Left colon (tissue), 2 donors: ENCODE results near the gene METAP2. TPM values are rescaled to one million over a fixed set of nuclear protein-coding genes. Genes with fewer than 3 reads are reported as not detected.

Experiments used
- ATAC-seq: fragments of 200-7000 bp; cut with Tn5 transposase; one replicate; pipeline ENCODE4 v1.9.1; 2020; ENCODE audit warnings: mild to moderate bottlenecking, moderate library complexity
- DNase-seq, 2 donors: peaks; one replicate each; pipeline ENCODE4 v3.0.0-alpha.2; 2020
- intact Hi-C, 2 donors: fragments of 100-400 bp; cut with DNase I in 1 of 2; cut with micrococcal nuclease in 1 of 2; formaldehyde crosslinking; loops; one replicate each; pipeline versions ENCODE4 v1.11.2 to v1.14.0; 2022; cut with DNase I, micrococcal nuclease
- total RNA-seq, 2 donors: library from RNA; stranded (reverse); fragmentation: NEBNext Ultra II Directional; extraction: Animal tissue kit (Norgen Biotek cat#: 25700); gene quantifications; one replicate each; pipeline ENCODE4 v1.2.1, GENCODE V29; 2021
- donor health status: DM: no; HTN: no; CAD: no.
- donor health status: DM: yes; HTN: yes; CAD: no.

METAP2 gene
- total RNA-seq, 2 donors from 2014 or later, result 36.1 to 45.6 TPM

- DNase-seq (no peak), ATAC-seq (no peak)
- intact Hi-C loops, result no loop called here
Measured at GRCh38 chr12:95499772-95500171, 25.8 kb downstream of the METAP2 start.

DNA sequence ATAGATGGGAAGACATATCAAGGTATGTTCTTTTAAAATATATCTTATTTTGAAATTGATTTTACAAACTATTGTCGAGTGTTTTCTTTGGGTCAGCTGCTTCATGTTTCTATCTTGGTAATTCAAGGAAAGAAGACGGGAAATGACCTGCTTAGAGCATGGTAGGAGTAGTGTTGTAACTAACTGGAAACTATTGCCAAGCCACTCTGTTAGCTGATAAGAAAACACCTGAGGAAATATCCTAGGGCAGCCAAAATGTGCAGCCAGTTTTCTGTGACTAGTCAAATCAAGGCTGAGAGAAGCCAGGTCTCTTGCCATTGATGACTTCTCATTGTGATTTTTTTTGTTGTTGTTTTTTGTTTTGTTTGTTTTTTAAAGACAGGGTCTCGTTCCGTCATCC lies 30.2 kb downstream of the METAP2 start:
- DNase-seq (no peak), ATAC-seq (no peak)
- intact Hi-C loops, result no loop called here

DNA sequence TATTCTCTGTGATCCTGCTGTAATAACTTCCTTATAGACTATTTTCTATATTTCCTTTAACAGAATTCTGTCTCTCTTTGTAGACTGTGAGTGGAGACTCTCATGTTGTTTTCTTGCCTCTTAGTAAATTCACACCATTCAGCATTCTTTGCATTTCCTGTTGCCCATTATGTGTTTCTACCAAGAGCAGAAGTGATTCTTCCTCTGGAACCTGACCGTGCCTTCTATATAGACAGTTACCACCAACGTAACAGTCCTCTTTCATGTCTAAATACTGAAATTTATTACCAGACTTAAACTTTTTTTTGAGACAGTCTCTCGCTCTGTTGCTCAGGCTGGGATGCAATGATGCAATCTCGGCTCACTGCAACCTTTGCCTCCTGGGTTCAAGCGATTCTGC lies 31.1 kb downstream of the METAP2 start:
- intact Hi-C loops, result no loop called here
- no peak for DNase-seq

DNA sequence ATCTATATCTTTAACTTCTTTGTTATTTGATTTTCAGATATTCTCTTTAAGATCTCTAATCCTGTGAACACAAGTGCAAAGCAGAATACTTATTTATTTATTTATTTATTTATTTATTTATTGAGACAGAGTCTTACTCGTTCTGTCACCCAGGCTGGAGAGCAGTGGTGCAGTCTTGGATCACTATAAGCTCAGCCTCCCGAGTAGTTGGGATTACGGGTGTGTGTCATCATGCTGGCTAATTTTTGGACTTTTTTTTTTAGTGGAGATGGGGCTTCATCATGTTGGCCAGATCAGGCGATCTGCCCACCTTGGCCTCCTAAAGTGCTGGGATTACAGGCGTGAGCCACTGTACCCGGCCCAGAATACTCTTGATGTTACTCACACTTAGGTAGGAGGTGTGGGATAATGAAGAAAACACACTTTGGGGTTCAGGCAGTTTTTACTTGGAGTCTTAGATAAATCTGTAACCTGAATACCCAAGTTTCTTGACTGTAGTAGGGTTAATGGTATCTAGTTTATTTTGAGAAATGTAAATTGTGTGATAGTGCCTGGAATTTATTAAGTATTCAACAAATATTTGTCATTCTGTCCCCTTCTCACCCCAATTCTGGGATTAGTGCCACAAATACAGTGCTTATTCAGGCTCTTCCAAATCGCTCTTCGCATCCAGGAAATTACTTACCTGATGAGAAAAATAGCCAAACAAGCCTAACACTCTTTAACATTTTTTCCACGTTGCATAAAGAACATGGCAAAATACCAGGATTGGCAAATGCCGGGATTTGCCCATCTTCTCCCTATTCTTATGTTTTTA lies 33.0 kb downstream of the METAP2 start:
- intact Hi-C loops, result no loop called here
- ATAC-seq (no peak), DNase-seq (no peak)

More for the DNA sequence above, 31.1 kb downstream of the METAP2 start:
- no peak for ATAC-seq

DNA sequence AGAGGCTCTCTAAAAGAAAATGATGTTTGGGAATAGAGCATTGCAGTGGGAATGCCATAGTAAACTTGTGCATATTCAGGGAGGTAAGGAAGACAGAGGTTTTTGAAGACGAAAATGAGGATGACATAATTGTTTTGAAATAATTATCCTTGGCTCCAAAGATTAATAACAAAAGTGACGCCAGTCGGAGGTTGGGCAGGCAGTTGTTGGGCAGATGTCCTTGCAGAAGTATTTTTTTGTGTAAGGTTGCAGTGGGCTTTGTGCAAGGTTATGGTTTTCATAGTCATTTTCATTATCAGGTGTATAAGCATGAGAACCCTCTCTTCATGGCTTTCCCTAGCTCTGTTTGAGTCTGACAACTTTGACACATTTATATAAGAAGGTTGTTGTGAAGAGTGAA lies 35.3 kb downstream of the METAP2 start:
- ATAC-seq, result no peak

DNA sequence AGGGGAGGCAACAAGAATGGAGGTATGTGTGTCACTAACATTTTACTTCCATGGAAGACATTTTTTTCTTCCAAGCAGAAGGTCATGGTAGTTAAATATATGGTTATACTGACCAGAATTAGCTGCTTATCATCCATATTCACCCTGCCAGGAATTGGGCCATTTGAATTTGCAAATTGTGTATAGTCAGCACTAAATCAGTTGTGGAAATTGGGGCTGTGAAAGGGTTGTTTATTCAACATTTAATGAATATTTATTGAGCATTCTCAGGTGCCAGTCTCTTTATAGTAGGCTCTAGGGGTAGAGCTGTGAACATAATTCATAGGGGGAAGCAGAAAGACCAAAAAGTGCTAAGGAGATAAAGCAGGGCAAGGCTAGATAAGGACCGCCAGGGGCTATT lies 38.0 kb downstream of the METAP2 start:
- intact Hi-C loops, result no loop called here
- DNase-seq (no peak), ATAC-seq (no peak)

More for the DNA sequence above, 35.3 kb downstream of the METAP2 start:
- DNase-seq, result no peak
- intact Hi-C loops, result no loop called here

DNA sequence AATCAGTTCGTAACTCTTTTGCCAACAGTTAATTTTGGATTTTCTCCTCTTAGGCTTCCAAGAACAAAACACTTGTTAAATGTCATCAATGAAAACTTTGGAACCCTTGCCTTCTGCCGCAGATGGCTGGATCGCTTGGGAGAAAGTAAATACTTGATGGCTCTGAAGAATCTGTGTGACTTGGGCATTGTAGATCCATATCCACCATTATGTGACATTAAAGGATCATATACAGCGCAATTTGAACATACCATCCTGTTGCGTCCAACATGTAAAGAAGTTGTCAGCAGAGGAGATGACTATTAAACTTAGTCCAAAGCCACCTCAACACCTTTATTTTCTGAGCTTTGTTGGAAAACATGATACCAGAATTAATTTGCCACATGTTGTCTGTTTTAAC lies 39.6 kb downstream of the METAP2 start:
- ATAC-seq, result no peak
- intact Hi-C loops, result no loop called here
- DNase-seq, result no peak

GRCh38 chr12:95515197-95515596 lies 41.2 kb downstream of the METAP2 start:
- intact Hi-C loops, result no loop called here
- ATAC-seq, result no peak
- DNase-seq, result no peak

GRCh38 chr12:95516757-95517156 lies 42.8 kb downstream of the METAP2 start:
- intact Hi-C loops, result no loop called here
- no peak for DNase-seq
- ATAC-seq, result no peak

DNA sequence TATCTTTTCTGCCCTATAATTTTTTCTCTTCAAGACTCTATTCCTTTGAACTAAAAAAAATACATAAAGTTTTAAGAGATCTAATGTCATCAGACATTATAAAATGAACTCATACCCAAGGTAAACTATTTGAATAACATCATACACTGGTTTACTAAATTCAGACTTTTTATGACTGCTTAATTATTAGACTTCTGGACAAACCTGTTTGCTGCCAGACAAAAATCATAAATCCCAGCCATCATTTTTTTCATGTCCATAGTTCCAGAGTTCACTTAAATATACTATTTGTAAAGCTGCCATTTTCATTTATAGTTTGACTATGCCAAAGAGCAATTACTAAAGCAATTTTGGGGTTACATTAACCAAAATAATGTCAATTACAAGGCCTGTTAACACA lies 43.3 kb downstream of the METAP2 start:
- no peak for ATAC-seq
- intact Hi-C loops, result no loop called here
- no peak for DNase-seq

DNA sequence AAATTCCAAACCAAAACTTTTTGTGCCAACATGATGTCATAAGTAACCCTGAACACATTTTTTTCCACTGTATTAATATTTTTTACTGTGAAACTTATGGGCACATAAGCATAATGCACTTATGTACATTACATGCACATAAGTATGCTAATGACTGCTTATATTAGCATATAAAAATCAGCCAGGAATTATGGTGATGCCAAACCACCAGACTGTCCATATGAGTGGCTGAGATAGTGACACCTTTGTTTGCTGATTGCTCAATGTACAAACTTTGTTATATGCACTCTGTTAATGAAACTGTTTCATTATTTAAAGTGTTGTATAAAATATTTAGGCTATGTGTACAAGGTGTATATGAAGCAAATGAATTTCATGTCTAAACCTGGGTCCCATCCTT lies 45.0 kb downstream of the METAP2 start:
- DNase-seq (no peak), ATAC-seq (no peak)
- intact Hi-C loops, result no loop called here

- ATAC-seq (no peak), DNase-seq (no peak)
- intact Hi-C loops, result no loop called here
Measured at GRCh38 chr12:95520816-95521215, 46.9 kb downstream of the METAP2 start.

- intact Hi-C loops, result no loop called here
- ATAC-seq (no peak), DNase-seq (no peak)
Measured at GRCh38 chr12:95522692-95523091, 48.7 kb downstream of the METAP2 start.

DNA sequence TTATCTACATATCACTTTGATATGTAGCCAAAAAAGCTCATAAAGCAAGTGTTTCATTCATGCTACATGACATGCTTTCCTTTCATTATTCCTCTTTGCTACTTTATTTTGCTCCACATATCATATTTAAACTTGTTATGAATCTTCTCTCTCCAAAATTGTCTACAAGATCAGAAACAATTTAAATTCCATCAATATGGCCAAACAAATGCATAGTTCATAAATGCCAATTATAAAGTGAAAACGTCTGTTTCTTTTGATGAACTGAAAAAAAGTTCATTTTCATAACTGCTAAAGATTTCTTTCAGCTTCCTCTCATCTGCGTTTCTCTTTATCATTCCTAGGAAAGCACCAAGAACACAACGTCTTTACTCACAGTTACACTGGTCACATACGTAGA lies 54.5 kb downstream of the METAP2 start:
- ATAC-seq, result no peak
- DNase-seq, result no peak
- intact Hi-C loops, result no loop called here

- intact Hi-C loops, result loop anchor here in 1 of 2 donors (5.0 to 10.0 kb wide), 2 partner anchors 315 to 412 kb away; partner anchors contain the start of genes FGD6 and VEZT
Measured at GRCh38 chr12:95529693-95530225, 55.8 kb downstream of the METAP2 start.

DNA sequence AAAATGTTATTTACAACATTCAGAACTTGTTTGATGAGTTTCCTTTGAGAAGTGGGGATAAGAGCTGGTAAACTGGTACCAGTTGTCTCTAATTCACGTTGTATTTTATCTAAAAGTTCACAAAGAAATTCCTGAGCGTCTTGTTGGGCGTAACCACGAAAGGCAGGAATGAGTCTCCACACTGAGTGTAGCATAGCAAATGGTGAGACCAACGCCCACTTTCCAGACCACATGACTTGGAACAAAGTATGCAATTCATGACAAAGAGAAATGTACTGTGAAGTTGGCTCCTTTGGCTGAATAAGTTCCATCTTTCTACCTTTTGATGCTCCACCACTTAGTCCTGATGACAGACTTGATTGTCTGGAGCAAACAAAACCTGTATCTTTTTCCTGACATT lies 58.9 kb downstream of the METAP2 start:
- DNase-seq, result no peak
- intact Hi-C loops, result loop anchor here in 1 of 2 donors (5.0 to 10.0 kb wide), 2 partner anchors 318 to 416 kb away; partner anchors contain the start of genes FGD6 and VEZT
- ATAC-seq, result peak; percentile 62

More at GRCh38 chr12:95529693-95530225, 55.8 kb downstream of the METAP2 start:
- no peak for ATAC-seq
- DNase-seq, result no peak

- DNase-seq (no peak), ATAC-seq (no peak)
- intact Hi-C loops, result loop anchor here in 1 of 2 donors (5.0 to 10.0 kb wide), 2 partner anchors 319 to 417 kb away; partner anchors contain the start of genes FGD6 and VEZT
Measured at GRCh38 chr12:95533985-95534384, 60.0 kb downstream of the METAP2 start.

DNA sequence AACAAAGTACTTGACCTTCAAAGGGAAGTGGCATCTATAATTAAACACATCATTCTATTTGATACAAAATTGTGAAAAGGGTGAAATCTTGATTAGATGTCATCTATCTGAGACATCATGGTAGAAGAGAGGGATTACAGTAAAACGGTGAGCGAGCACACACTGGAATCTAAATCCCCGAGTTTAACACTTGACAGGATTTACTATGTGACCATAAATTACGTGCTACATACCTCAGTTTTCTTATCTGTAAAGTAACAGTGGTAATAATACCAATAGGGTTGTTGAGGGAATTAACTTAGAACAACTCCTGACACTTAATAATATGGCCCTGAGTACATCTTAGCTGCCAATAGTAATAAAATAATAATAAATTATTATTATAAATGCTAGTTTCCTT lies 64.1 kb downstream of the METAP2 start:
- ATAC-seq (no peak), DNase-seq (no peak)
- intact Hi-C loops, result loop anchor here in 1 of 2 donors (10.0 kb wide), 1 partner anchor 323 kb away; the partner anchor contains the start of genes FGD6 and VEZT

DNA sequence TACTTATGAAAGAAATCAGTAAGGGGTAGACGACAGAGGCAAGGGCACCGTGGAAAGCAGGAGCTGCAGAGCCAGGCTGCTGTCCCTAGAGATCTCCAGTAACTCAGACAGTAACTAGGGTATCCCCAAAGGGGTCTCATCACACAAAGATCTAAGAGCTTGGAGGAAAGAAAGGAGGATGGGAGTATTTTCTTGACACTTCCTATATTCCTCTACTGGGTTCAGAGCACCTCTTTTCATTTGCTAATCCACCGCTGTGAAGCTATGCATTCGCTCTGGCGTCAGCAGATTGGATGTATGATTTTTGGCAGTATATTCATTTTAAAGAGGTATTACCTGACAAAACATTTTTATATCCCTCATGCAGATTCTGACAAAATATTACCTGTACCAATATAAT lies 64.7 kb downstream of the METAP2 start:
- intact Hi-C loops, result loop anchor here in 1 of 2 donors (10.0 kb wide), 1 partner anchor 324 kb away; the partner anchor contains the start of genes FGD6 and VEZT
- no peak for ATAC-seq
- DNase-seq, result no peak

GRCh38 chr12:95541436-95541835 lies 67.5 kb downstream of the METAP2 start:
- DNase-seq, result no peak
- ATAC-seq, result no peak
- intact Hi-C loops, result no loop called here
